OCI-LY1 (cell line): ENCODE measurements around the gene ABCG8.

Experiments used
- H2AFZ ChIP-seq: fragments of 200-600 bp; sonication (generic), shearing (Covaris generic); 2 replicates; pipeline ENCODE4 v1.6.0; 2014; ENCODE audit warnings: antibody characterized with exemption, mild to moderate bottlenecking, low read length
- H3F3A ChIP-seq: fragments of 200-600 bp; sonication (generic), shearing (Covaris generic); 2 replicates; pipeline ENCODE4 v1.6.0; 2014; ENCODE audit warnings: mild to moderate bottlenecking, antibody characterized with exemption, low read length, moderate library complexity; ENCODE audit not compliant: insufficient read depth
- H3K27ac ChIP-seq: fragments of 200-600 bp; sonication (generic); 2 replicates; pipeline ENCODE4 v1.5.1; 2014; ENCODE audit warnings: low read length, mixed run types, mild to moderate bottlenecking, low read depth; ENCODE audit not compliant: poor library complexity, severe bottlenecking
- H3K27me3 ChIP-seq: fragments of 200-600 bp; sonication (generic); 2 replicates; pipeline ENCODE4 v1.6.0; 2014; ENCODE audit warnings: antibody characterized with exemption, mild to moderate bottlenecking, low read length, moderate library complexity; ENCODE audit not compliant: insufficient read depth
- H3K36me3 ChIP-seq: fragments of 200-600 bp; sonication (generic); 2 replicates; pipeline ENCODE4 v1.6.1; 2014; ENCODE audit warnings: mild to moderate bottlenecking, antibody characterized with exemption, low read length, moderate library complexity, mixed read lengths; ENCODE audit not compliant: insufficient read depth
- H3K4me1 ChIP-seq: fragments of 200-600 bp; sonication (generic); 2 replicates; pipeline ENCODE4 v1.5.1; 2014; ENCODE audit warnings: mild to moderate bottlenecking, low read length, moderate library complexity; ENCODE audit not compliant: insufficient read depth, severe bottlenecking
- H3K4me2 ChIP-seq: fragments of 200-600 bp; sonication (generic), shearing (Covaris generic); 2 replicates; pipeline ENCODE4 v1.6.1; 2014; ENCODE audit warnings: low read length
- H3K4me3 ChIP-seq: fragments of 200-600 bp; sonication (generic); 2 replicates; pipeline ENCODE4 v1.5.1; 2014; ENCODE audit warnings: low read length, low read depth, mild to moderate bottlenecking, mixed read lengths; ENCODE audit not compliant: poor library complexity, severe bottlenecking
- H3K79me2 ChIP-seq: fragments of 200-600 bp; shearing (Covaris generic); 2 replicates; pipeline ENCODE4 v1.6.1; 2016; ENCODE audit warnings: mixed run types, low read length, mixed read lengths; ENCODE audit not compliant: insufficient read depth
- H3K9ac ChIP-seq: fragments of 200-600 bp; sonication (generic), shearing (Covaris generic); 2 replicates; pipeline ENCODE4 v1.6.1; 2014; ENCODE audit warnings: mild to moderate bottlenecking, low read length, mixed read lengths
- H3K9me2 ChIP-seq: fragments of 200-600 bp; sonication (generic), shearing (Covaris generic); 2 replicates; pipeline ENCODE4 v1.6.1; 2014; ENCODE audit warnings: low read depth, mild to moderate bottlenecking, low read length, mixed read lengths
- H3K9me3 ChIP-seq: fragments of 200-600 bp; shearing (Covaris generic); 2 replicates; pipeline ENCODE4 v1.6.1; 2014; ENCODE audit warnings: low read length, mixed read lengths
- H4K20me1 ChIP-seq: fragments of 200-600 bp; sonication (generic), shearing (Covaris generic); 2 replicates; pipeline ENCODE4 v1.6.0; 2016; ENCODE audit warnings: mild to moderate bottlenecking, low read length; ENCODE audit not compliant: insufficient read depth
- EZH2 ChIP-seq: fragments of 200-600 bp; sonication (generic), shearing (Covaris generic); IDR thresholded peaks from 2 replicates; pipeline ENCODE4 v1.8.0; 2017; ENCODE audit warnings: borderline replicate concordance, mixed run types, mild to moderate bottlenecking, antibody characterized with exemption, low read length, moderate library complexity, mixed read lengths
- TF ChIP-seq, protein P1 (sequence below): fragments of 200-600 bp; sonication (generic), shearing (Covaris generic); IDR thresholded peaks from 2 replicates; pipeline ENCODE4 v1.5.1; 2017; ENCODE audit warnings: mild to moderate bottlenecking, antibody characterized with exemption, low read length, moderate library complexity, mixed read lengths

The ABCG8 gene

GRCh38 chr2:43924463-43924862, 85.7 kb downstream of the ABCG8 start:
- H3K4me2 ChIP-seq = no peak overlapping the region
- no peaks in the 10 kb centered on the region for H3K79me2 ChIP-seq
- H3K9ac ChIP-seq = no peak overlapping the region
- no peaks in the 10 kb centered on the region for H3F3A ChIP-seq
- no peaks in the 10 kb centered on the region for H4K20me1 ChIP-seq
- no peak overlapping the region for H2AFZ ChIP-seq
- no peaks in the 10 kb centered on the region for H3K27me3 ChIP-seq
- no peak for TF ChIP-seq EZH2
- H3K4me3 ChIP-seq = no peak overlapping the region
- H3K9me2 ChIP-seq = no peaks in the 10 kb centered on the region
- no peaks in the 10 kb centered on the region for H3K4me1 ChIP-seq
- no peak overlapping the region for H3K27ac ChIP-seq
- H3K9me3 ChIP-seq = no peaks in the 10 kb centered on the region
- H3K36me3 ChIP-seq = peaks cover 74% of the 10 kb centered on the region

- H3K36me3 ChIP-seq = peaks cover 77% of the 10 kb centered on the region
- H2AFZ ChIP-seq = no peak overlapping the region
- no peak overlapping the region for H3K4me3 ChIP-seq
- H3F3A ChIP-seq = no peaks in the 10 kb centered on the region
- no peaks in the 10 kb centered on the region for H3K9me3 ChIP-seq
- no peaks in the 10 kb centered on the region for H3K27me3 ChIP-seq
- no peaks in the 10 kb centered on the region for H4K20me1 ChIP-seq
- H3K79me2 ChIP-seq = no peaks in the 10 kb centered on the region
- no peak overlapping the region for H3K27ac ChIP-seq
- no peaks in the 10 kb centered on the region for H3K9me2 ChIP-seq
- H3K4me2 ChIP-seq = no peak overlapping the region
- TF ChIP-seq, protein P1, sequence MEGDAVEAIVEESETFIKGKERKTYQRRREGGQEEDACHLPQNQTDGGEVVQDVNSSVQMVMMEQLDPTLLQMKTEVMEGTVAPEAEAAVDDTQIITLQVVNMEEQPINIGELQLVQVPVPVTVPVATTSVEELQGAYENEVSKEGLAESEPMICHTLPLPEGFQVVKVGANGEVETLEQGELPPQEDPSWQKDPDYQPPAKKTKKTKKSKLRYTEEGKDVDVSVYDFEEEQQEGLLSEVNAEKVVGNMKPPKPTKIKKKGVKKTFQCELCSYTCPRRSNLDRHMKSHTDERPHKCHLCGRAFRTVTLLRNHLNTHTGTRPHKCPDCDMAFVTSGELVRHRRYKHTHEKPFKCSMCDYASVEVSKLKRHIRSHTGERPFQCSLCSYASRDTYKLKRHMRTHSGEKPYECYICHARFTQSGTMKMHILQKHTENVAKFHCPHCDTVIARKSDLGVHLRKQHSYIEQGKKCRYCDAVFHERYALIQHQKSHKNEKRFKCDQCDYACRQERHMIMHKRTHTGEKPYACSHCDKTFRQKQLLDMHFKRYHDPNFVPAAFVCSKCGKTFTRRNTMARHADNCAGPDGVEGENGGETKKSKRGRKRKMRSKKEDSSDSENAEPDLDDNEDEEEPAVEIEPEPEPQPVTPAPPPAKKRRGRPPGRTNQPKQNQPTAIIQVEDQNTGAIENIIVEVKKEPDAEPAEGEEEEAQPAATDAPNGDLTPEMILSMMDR = no peak
- TF ChIP-seq EZH2 = no peak
- no peak overlapping the region for H3K9ac ChIP-seq
- H3K4me1 ChIP-seq = no peaks in the 10 kb centered on the region
These were observed 86.7 kb downstream of the ABCG8 start for GRCh38 chr2:43925431-43925830.

DNA sequence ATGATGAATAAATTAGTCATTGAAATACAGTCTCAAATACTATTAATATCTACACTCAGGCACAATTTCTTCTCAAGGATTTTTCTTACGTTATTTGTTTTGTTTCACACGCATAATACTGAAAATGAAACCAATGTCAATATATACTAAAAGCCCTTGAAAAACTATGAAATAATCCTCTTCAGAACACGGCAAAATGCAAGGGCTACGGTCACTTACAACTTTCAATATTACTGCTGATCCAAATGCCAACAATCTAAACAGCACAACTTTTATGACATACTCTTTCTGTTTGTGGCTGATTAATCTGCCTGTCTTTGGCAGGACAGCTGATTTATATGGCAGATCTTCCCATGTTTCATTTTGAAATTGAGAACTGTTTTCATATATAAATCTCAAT, 88.7 kb downstream of the ABCG8 start:
- no peaks in the 10 kb centered on the region for H4K20me1 ChIP-seq
- H3K9me2 ChIP-seq = no peaks in the 10 kb centered on the region
- H3K79me2 ChIP-seq = no peaks in the 10 kb centered on the region
- H3K4me2 ChIP-seq = no peak overlapping the region
- no peaks in the 10 kb centered on the region for H3F3A ChIP-seq
- H3K9ac ChIP-seq = no peak overlapping the region
- no peak overlapping the region for H3K4me3 ChIP-seq
- peaks cover 76% of the 10 kb centered on the region for H3K36me3 ChIP-seq
- no peak overlapping the region for H2AFZ ChIP-seq
- no peak for TF ChIP-seq EZH2
- TF ChIP-seq, protein P1 = no peak
- H3K27ac ChIP-seq = no peak overlapping the region
- no peaks in the 10 kb centered on the region for H3K4me1 ChIP-seq
- no peaks in the 10 kb centered on the region for H3K9me3 ChIP-seq
- H3K27me3 ChIP-seq = no peaks in the 10 kb centered on the region

- H3K27me3 ChIP-seq = no peaks in the 10 kb centered on the region
- no peak overlapping the region for H3K4me2 ChIP-seq
- H3K79me2 ChIP-seq = no peaks in the 10 kb centered on the region
- H3K9ac ChIP-seq = no peak overlapping the region
- H3K4me1 ChIP-seq = no peaks in the 10 kb centered on the region
- no peaks in the 10 kb centered on the region for H3K9me3 ChIP-seq
- H3K4me3 ChIP-seq = no peak overlapping the region
- H2AFZ ChIP-seq = no peak overlapping the region
- no peaks in the 10 kb centered on the region for H3K9me2 ChIP-seq
- no peak for TF ChIP-seq EZH2
- TF ChIP-seq, protein P1 = no peak
- no peak overlapping the region for H3K27ac ChIP-seq
- H4K20me1 ChIP-seq = no peaks in the 10 kb centered on the region
- H3K36me3 ChIP-seq = peaks cover 79% of the 10 kb centered on the region
- H3F3A ChIP-seq = no peaks in the 10 kb centered on the region
These were observed 92.5 kb downstream of the ABCG8 start for GRCh38 chr2:43931293-43931692.
